ENCODE results near the gene PHF10. TPM values are rescaled to one million over a fixed set of nuclear protein-coding genes. Genes with fewer than 3 reads are reported as not detected.

Gene PHF10
- total RNA-seq, 4 donors from 2014 or later: 64.6 to 96.5 (median 78.0) TPM

DNA sequence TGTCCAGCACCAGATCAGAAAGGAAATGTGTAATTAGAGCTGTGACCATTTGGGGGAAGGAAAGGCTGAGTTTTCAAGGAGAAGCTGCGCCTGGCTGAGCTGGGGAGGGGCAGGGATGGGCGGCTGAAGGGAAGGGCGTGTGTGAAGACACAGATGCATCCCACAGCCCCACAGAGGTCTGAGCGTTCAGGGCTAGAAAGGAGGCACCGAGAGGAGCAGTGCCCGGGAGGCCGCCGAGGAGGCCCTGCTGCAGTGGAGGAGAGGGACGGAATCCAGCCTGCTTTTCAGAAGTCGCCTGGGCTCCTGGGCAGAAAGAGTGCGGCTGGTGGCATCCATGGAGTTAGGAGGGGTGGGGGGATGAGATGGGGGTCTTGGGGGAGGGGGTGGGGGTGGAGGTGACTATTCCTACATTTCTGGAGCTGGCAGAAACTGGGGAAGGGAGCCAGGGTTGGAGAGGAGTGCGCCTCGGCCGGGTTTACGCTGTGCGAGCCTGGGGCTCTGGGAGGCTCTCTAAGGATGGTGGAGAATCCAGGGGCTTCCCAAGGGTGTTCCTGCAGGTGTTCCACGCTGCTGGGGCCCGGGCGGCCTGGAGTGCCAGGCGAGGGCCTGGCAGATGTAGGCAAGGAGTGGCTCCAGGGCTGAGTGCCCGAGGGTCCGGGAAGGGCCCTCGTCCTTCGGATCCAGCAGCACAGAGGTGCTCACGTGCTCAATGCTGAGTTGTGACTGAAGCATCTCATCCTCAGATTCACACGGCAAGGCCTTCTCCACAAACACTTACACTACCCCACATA is 64.3 kb downstream of the PHF10 start:
- TF ChIP-seq POLR2AphosphoS5 (IDR thresholded peaks at IDR 0.05) (no peak), POLR2A (IDR thresholded peaks at IDR 0.05; ENCODE audit: low read depth) (no peak), EP300 (IDR thresholded peaks at IDR 0.05) (no peak)
- TF ChIP-seq, protein P1, sequence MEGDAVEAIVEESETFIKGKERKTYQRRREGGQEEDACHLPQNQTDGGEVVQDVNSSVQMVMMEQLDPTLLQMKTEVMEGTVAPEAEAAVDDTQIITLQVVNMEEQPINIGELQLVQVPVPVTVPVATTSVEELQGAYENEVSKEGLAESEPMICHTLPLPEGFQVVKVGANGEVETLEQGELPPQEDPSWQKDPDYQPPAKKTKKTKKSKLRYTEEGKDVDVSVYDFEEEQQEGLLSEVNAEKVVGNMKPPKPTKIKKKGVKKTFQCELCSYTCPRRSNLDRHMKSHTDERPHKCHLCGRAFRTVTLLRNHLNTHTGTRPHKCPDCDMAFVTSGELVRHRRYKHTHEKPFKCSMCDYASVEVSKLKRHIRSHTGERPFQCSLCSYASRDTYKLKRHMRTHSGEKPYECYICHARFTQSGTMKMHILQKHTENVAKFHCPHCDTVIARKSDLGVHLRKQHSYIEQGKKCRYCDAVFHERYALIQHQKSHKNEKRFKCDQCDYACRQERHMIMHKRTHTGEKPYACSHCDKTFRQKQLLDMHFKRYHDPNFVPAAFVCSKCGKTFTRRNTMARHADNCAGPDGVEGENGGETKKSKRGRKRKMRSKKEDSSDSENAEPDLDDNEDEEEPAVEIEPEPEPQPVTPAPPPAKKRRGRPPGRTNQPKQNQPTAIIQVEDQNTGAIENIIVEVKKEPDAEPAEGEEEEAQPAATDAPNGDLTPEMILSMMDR (IDR thresholded peaks at IDR 0.05): no peak
- Histone ChIP-seq H3K27ac (replicated peaks in 1 of 4) (no peak overlapping the region), H3K4me3 (no peak overlapping the region), H3K36me3 (peaks cover 9 to 83% (median 55%) of the 10 kb centered on the region in 4 donors), H3K27me3 (no peaks in the 10 kb centered on the region), H3K4me1 (peaks cover 6 to 9% (median 7%) of the 10 kb centered on the region in 4 donors), H3K9me3 (no peaks in the 10 kb centered on the region)
- WGBS: 92% methylated on average over 21 of the region's 26 CpGs
- DNase-seq (ENCODE audit: extremely low spot score): no peak
- intact Hi-C loops (cut with DNase I): no loop called here

DNA sequence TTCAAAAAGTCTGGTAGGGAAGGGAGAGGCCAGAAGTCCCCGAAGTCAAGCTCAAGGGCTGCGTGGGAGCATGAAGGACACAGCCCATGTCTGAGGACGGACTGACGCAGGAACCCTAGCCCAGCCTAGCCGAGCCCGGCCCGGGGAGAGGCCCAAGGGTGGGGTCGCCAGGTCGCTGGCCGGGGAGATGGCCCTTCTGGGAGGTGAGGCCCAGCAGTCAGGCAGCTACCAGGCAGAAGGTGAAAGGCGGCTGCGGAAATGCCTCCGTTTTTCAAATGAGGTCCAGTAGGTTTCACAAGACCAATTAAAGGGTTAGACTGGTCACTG is 67.1 kb downstream of the PHF10 start:
- no peak overlapping the region for H3K4me3 ChIP-seq
- peaks cover 6 to 17% (median 12%) of the 10 kb centered on the region in 4 donors for H3K4me1 ChIP-seq
- no peak for TF ChIP-seq EP300 (IDR thresholded peaks at IDR 0.05)
- no peak for TF ChIP-seq POLR2AphosphoS5 (IDR thresholded peaks at IDR 0.05)
- TF ChIP-seq POLR2A (IDR thresholded peaks at IDR 0.05; ENCODE audit: low read depth): no peak
- TF ChIP-seq, protein P1 (IDR thresholded peaks at IDR 0.05): no peak
- H3K27ac ChIP-seq (replicated peaks in 1 of 4): no peak overlapping the region
- no peak for DNase-seq (ENCODE audit: extremely low spot score)
- H3K27me3 ChIP-seq: no peaks in the 10 kb centered on the region
- intact Hi-C loops (cut with DNase I): no loop called here
- 94% methylated on average over 13 of the region's 13 CpGs for WGBS
- H3K9me3 ChIP-seq: no peaks in the 10 kb centered on the region
- peaks cover 0 to 60% (median 38%) of the 10 kb centered on the region in 4 donors for H3K36me3 ChIP-seq

DNA sequence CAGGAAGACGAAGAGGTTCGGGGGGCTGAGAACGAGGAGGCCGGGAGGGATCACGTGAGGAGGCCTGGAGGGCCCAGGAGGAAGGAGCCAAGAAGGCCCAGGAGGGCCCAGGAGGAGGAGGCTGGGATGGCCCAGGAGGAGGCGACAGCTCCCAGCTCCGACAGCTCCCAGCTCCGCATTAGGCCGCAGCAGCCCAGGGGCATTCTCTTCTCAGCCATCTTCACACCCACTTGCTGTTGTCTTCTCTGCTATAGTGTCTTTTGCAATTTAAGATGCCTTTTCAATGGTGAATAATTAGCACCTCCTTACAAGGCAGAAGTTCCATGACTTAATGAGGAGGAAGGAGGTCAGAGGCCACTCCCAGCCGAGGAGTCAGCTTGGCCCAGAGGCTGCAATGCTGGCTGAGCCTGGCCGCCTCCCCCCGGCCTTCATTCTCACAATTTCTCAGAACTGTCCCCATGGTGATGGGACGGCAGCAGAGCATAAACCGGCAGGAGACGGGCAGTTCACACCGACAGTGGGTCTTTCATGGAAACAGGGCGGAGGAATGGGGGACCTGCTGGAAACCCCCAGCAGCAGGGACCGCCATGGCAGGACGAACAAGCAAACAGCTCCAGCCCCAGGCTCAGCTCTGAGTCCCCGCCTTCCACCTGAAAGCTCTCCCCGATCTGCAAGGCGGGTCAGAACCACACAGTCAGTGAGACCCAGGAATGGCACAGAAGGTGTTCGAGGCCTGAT is 67.6 kb downstream of the PHF10 start:
- Histone ChIP-seq H3K4me3 (no peak overlapping the region), H3K36me3 (peaks cover 0 to 57% (median 35%) of the 10 kb centered on the region in 4 donors), H3K4me1 (peaks cover 6 to 17% (median 12%) of the 10 kb centered on the region in 4 donors), H3K27ac (replicated peaks in 1 of 4) (no peak overlapping the region), H3K27me3 (no peaks in the 10 kb centered on the region), H3K9me3 (no peaks in the 10 kb centered on the region)
- 93% methylated on average over 13 of the region's 23 CpGs for WGBS
- DNase-seq (ENCODE audit: extremely low spot score): no peak
- intact Hi-C loops (cut with DNase I): no loop called here
- TF ChIP-seq POLR2AphosphoS5 (IDR thresholded peaks at IDR 0.05) (no peak), EP300 (IDR thresholded peaks at IDR 0.05) (no peak)

DNA sequence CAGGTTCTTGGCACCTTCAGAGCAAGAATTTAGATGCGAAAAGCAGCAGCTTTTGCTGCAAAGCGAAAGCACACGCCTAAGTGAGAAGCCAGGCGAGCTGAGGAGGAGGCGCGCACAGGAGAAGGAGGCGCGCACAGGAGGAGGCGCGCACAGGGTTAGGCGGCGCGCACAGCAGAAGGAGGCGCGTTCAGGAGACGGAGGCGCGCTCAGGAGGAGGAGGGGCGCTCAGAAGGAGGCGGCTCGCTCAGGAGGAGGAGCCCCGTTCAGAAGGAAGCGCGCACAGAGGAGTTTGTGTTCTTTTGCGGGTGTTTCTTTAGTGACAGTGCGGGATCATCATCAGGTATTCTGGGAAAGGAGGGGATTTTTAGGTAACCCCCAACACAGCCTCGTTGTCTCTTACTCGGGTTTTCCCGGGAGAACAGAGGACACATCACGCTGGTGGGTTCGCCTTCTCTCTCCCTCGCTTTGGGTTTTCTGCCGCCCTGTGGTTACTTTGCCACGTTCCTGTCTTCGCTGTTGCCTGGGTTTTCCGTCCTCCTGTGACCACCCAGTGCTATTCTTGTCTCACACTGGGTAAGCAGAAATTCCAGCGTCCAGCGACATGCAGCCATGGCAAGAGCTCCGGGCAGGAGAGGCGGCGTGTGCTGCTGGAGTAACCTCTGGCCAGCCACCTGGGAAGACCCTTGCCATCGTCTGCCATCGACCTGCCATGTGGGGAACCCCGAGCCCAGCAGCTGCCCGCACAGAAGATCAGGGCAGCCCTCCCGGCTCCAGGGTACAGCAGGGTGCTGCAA is 69.5 kb downstream of the PHF10 start:
- Histone ChIP-seq H3K27ac (replicated peaks in 1 of 4) (peak overlapping the region; percentile 70 to 78 (median 76)), H3K9me3 (no peaks in the 10 kb centered on the region), H3K27me3 (no peaks in the 10 kb centered on the region), H3K4me3 (peak overlapping the region; percentile 54 to 64 (median 58)), H3K36me3 (peaks cover 0 to 45% (median 26%) of the 10 kb centered on the region in 4 donors), H3K4me1 (peaks cover 6 to 17% (median 12%) of the 10 kb centered on the region in 4 donors)
- WGBS: 47% methylated on average over 45 of the region's 46 CpGs
- TF ChIP-seq POLR2A (IDR thresholded peaks at IDR 0.05; ENCODE audit: low read depth): no peak
- TF ChIP-seq POLR2AphosphoS5 (IDR thresholded peaks at IDR 0.05): peak; percentile 59 to 73
- TF ChIP-seq, protein P1 (IDR thresholded peaks at IDR 0.05): peak; percentile 16 to 36 (median 32)
- intact Hi-C loops (cut with DNase I): no loop called here
- DNase-seq (ENCODE audit: extremely low spot score): no peak

Other genes with a start within 250 kb of the PHF10 start
- gene WDR27, start 22.5 kb downstream of the PHF10 start, total RNA-seq: 10 to 100 TPM in 3 of 4 donors, 1 to 10 TPM in 1; 9.3 to 18.4 (median 14.4) TPM
- gene C6orf120, start 22.4 kb downstream of the PHF10 start, total RNA-seq: 10 to 100 TPM; 25.3 to 35.6 (median 31.2) TPM
- 1 to 10 TPM in 3 of 4 donors, under 1 TPM in 1; 0.57 to 3.3 (median 1.5) TPM for gene DYNLT2, start 27.1 kb upstream of the PHF10 start, total RNA-seq
- 10 to 100 TPM in 3 of 4 donors, 1 to 10 TPM in 1; 9.6 to 13.3 (median 12.4) TPM for gene ERMARD, start 27.1 kb upstream of the PHF10 start, total RNA-seq